Spleen (tissue), 7 donors: ENCODE measurements around the gene SLC38A2.

Experiments
- POLR2A ChIP-seq, 3 donors: fragments of 450-650 bp; IDR thresholded peaks; one replicate each; pipeline ENCODE4 v1.5.1; 2017; ENCODE audit warnings: antibody characterized with exemption in 3 of 3, mild to moderate bottlenecking in 1 of 3
- POLR2AphosphoS5 ChIP-seq, 3 donors: sonication (generic); formaldehyde crosslinking; IDR thresholded peaks; one replicate each; pipeline ENCODE4 v1.5.1; 2017; ENCODE audit warnings: antibody characterized with exemption in 3 of 3
- TF ChIP-seq, protein P1 (sequence below), 11 experiments: fragments of 200-600 bp in 7 of 11; fragments of 450-650 bp in 4 of 11; sonication (generic) in 4 of 11; IDR thresholded peaks in 8 of 11; conservative IDR thresholded peaks in 3 of 11; 1 replicate in 7 of 11; 2 replicates in 4 of 11; pipeline versions ENCODE4 v1.4.0 to v1.8.0; 2016 to 2021; ENCODE audit warnings: antibody characterized with exemption in 11 of 11, inconsistent platforms in 4 of 11, mild to moderate bottlenecking in 1 of 11
- donor health status: DM: no; HTN: no; CAD: no; lungs with moderate emphysema.
- donor health status: DM: no; HTN: no; CAD: no.
- donor health status: DM: no; HTN: no; CAD: no.

DNA sequence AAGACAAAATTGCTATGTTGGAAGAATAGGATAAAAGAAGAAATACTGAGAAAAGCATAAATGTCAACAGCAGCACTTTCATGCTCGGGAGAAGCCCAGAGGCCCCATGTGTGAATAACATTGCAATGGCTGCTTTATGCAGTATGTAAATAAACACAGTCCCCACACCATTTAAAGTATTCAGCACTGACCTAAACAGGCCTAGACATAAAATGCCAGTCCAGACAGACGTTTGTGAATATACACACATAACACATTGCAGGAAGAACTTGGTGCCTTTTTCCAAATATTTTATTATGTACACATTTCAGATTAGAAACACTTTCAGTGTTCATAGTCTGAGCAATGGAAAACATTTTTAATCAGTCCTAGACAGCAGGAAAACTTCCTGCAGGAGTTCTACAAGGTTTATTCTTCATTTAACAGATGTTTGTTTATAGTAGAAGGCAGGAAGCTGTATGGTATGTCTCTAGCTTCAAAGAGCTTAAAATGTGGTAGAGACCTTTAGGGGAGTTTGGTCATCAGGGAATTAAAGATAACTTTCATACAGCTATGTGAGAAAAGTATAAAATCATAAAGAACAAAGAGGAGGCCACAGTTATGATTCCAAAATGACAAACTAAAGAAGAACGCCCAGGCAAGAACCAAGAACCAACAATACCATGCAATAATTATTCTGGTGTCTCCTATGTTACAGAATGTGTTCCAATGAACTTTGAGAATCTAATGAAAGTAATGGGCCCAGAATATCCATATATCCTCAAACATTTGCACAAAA, 30.6 kb upstream of the SLC38A2 start:
- TF ChIP-seq, protein P1, sequence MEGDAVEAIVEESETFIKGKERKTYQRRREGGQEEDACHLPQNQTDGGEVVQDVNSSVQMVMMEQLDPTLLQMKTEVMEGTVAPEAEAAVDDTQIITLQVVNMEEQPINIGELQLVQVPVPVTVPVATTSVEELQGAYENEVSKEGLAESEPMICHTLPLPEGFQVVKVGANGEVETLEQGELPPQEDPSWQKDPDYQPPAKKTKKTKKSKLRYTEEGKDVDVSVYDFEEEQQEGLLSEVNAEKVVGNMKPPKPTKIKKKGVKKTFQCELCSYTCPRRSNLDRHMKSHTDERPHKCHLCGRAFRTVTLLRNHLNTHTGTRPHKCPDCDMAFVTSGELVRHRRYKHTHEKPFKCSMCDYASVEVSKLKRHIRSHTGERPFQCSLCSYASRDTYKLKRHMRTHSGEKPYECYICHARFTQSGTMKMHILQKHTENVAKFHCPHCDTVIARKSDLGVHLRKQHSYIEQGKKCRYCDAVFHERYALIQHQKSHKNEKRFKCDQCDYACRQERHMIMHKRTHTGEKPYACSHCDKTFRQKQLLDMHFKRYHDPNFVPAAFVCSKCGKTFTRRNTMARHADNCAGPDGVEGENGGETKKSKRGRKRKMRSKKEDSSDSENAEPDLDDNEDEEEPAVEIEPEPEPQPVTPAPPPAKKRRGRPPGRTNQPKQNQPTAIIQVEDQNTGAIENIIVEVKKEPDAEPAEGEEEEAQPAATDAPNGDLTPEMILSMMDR (IDR thresholded peaks at IDR 0.05 in 8 of 11, conservative IDR thresholded peaks at IDR 0.05 in 3 of 11) = no peak
- TF ChIP-seq POLR2AphosphoS5 (IDR thresholded peaks at IDR 0.05) (no peak), POLR2A (IDR thresholded peaks at IDR 0.05) (no peak)
